HG03469 (cell line): ENCODE measurements around the gene MMP19.
"Not testable (repeated sequence)": the region's sequence is repeated elsewhere in the genome, so short reads cannot be mapped to it uniquely, and the experiment has no call there.

Source experiments
- ATAC-seq: cut with Tn5 transposase; IDR thresholded peaks from one replicate; pipeline ENCODE4 v1.9.1; 2021; ENCODE audit warnings: mild to moderate bottlenecking, moderate library complexity, moderate number of reproducible peaks; ENCODE audit not compliant: unreplicated experiment

The MMP19 gene

DNA sequence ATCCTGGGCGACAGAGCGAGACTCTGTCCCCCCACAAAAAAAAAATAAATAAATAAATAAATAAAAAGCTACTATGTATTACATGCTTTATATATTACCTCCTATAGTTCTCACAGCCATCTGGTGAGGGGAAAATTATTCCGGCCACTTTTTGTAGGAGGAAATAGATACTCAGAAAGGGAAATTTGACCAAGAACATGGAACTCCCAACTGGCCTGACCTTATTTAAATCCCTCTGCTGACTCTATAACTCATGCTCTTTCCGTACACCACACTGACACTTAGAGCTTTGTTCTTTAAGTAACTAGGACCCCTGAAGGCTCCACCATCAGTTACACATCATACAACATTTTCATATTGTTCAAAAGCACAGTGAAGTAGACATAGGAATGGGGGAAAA, 2.2 kb upstream of the MMP19 start:
- no peak for ATAC-seq

DNA sequence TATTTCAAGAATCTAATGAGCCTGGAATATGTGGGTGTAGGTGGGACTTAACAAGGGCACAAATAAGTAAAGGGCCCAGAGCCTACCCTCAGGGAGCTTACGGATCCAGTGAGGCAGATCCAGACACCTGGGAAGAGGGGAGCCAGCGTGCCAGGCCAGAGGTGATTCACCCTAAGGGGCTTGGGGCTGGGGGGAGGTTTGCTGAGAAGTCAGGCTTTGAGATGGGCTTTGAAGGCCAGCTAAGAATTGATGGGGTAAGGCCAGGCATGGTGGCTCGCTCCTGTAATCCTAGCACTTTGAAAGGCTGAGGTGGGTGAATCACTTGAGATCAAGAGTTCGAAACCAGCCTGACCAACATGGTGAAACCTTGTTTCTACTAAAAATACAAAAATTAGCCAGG, 695 bp upstream of the MMP19 start:
- no peak for ATAC-seq

DNA sequence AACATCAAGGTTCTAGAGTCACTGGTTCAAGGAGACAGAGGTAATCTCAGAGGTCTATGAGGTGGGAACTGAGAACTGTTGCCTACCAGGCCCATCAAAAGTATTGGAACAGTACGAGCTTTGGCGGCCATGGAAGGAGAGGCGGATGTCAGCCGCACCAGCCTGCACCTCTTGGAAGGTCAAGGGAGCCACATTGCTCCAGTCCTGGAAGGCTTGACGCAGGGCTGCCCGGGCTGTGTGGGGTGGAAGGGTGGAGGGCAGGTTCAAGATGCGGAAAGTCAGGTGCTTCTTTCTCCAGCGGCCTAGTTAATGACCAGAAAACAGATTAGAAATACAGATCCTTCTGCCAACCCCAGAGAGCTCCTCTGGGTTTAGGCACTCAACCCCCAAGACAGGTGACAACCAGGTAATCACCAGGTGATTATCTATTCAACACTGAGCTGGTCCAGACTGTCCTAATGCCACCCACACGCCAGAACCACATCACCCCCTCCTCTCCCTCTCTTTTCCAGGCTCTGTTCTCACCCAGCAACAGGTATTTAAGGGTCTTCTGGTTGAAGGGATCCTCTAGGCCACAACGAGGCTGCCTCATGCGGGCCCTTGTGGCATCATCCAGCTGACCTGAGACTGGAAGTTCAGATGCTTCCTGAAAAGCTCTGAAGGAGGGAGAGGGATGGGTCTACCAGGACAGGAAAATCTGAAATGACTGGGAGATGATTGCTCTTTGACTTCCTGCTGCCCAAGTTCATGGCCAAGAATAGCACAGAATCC, 2.0 kb downstream of the MMP19 start:
- no peak for ATAC-seq

DNA sequence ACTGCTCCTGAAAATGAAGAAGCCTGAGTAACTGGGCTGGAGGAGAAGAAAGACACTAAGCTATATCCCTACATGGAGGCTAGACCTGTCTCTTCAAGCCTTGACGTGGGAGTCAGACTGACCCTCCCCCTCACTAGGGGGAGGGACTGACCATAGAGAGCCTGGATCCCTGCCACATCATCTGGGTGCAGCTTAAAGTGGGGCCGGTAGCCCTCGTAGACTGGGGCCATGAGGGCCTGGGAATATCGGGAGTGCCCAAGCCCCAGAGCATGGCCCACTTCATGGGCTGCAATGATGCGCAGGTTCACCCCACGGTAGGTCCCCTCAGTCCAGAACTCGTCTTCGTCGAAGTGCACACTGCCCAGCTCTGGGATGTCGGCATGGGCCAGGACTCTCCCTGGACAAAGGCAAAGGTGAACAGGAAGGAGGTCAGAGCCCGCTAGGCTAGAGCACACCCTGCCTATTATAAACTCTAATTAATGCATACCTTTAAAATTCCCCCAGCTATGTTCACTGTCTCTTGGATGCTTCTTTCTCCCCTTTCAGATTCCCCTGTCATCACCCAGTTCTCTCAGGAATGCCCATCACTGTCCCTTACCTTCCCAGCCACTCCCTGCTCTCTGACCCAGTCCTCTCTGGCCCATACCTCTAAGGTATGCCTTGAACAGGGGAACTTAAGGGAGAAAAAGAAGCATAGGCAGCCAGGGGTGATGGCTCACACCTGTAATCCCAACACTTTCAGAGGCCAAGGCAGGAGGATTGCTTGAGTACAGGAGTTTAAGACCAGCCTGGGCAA, 3.2 kb downstream of the MMP19 start:
- no peak for ATAC-seq

DNA sequence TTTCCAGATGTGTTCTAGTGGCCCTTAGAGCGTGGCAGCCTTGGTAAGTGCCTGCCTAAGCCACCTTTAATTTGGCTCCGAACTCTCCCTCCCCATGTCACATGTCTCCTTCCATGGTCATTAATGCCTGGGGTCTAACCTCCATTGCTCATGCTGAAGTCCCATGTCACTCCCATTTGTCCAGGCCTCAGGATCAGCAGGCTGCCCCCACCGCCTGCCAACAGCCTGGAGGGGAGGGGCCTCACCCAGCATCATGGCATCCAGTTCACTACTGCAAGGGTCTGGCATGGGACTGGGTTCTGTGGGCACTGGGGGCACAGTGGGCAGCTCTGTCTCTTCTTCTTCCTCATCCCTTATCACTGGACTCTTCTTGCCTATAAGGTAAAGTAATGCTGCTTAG, 4.4 kb downstream of the MMP19 start:
- ATAC-seq, result no peak

DNA sequence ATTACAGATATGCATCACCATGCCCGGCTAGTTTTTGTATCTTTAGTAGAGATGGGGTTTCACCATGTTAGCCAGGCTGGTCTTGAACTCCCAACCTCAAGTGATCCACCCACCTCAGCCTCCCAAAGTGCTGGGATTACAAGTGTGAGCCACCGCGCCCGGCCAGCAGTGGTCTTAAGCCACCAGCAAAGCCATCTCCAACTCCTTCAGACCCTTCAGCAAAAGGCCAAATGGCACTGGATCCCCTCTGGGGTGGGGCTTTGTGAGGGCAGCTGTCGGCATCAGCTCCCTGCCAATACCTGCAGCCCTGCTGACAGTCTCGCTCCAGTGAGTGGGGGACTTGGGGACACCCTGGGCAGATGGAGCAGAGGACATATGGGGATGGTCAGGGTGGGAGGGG, 8.3 kb downstream of the MMP19 start:
- not testable (repeated sequence) for ATAC-seq

DNA sequence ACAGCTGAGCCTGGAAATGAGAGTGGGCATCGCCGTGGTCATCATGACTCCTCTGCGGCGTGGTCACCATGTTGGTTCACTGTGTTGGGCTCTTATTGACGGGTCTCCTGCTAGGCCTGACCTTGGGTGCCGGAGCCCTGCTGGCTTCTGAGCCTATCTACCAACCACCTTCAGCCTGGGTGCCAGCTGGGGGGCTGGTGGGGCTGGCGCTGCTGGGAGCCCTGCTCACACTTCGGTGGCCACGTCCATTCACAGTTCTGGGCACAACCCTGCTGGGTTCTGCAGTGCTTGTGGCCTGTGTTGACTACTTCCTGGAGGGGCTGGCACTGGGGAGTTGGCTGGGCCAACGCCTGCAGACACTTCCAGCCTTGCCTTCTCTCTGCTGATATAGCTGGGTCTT, 9.7 kb downstream of the MMP19 start:
- no peak for ATAC-seq

DNA sequence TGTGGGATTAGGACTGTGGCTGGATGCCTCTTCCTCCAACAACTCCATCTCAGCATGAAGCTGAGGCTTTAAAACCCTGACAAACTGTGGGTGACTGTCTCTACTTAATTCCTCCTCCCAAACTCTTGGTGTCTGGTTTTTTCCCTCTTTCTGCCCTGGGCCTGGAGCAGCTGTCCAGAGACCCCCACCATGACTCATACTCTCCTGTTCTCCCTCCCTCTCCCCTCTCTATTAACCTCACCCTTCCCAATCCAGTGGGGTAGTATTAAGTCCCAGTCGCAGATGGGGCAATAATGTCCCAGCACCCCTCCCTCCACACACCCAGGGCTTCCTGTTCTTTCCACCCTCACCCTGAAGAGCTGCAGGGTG, 11.3 kb downstream of the MMP19 start:
- ATAC-seq, result no peak

DNA sequence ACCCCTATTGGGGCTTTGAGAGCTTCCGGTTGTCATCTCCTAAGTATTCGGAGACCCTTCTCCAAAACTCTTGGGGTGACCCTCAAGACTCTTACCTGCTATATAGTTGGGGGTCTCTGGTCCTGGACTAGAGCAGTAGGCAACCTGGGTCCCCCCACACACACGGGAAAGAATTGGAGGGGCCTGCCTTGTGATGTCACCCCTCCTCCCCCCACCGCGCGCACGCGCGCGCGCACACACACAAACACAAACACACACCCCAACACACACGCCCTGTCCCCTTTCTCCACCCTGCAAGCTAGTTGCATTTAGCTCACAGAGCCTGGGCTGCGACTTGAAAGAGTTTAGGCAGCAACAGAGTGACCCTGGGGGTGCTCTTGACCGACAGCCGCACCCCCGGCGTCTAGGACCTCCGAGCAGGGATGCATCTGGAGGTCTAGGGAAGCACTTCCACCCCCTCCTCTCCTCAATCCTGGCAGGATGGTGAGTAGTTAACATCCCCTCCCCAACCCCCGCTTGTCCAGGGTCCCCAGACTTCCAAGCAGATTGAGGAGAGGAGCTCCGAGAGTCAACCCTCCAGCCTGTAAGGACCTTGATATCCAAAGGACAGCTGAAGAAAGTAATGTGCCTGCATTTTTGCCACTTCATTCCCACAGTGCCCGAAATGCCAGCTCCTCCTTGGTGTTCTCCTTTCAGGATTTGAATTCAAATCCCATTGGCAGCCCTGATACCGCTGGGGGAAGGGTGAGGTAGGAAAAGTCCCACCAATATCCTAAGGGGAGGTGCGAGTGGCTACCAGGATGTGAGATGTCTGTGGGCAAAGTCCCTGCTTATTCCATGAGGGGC, 11.9 kb downstream of the MMP19 start:
- no peak for ATAC-seq

DNA sequence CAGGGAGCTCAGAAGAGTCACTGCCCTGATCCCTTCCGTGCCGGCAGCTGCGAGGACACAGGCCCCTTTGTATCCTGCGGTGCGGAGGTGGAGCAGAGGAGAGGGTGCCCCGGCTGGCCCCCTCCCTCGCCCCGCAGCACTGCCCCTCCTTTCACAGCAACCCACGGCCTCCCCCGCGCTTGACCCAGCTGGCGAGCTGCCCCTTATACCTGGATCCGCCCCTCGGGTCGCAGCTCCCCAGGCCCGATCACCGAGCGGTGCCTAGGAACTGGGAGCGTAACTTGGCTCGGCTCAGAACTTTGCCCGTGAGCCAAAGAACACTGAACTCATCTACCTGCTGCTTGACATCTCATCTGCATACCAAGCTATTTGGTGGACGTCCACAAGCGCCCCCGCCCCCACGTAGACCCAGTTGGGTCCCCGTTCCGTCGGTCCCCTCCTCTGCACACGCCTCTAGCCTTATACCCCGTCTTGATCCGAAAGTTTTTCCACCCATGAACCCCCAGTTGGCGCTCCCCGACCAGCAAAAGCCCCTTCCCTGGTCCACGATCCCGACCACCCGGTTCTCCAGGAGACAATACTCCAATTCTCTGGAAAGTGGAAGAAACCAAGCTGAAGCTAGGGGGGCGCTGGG, 12.7 kb downstream of the MMP19 start:
- ATAC-seq, result peak; percentile 11

DNA sequence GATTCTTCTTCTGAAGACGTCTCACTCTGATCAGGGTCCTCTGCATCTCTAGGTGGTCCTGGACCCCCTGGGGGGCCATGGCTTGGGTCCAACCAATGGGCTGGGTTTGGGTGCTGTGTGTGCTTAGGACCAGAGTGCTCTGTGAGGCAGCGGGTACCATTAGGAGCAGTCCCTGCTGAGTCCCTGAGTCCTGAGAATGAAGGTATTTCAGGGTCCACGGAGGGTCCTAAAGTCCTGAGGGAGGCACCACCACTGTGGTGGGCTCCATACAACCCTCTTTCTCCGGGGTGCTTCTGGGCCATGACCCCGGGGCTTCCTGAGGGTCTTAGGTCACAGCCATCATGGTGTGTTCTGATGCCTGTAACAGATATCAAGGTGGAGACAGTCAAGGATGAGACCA, 14.4 kb downstream of the MMP19 start:
- ATAC-seq, result no peak

DNA sequence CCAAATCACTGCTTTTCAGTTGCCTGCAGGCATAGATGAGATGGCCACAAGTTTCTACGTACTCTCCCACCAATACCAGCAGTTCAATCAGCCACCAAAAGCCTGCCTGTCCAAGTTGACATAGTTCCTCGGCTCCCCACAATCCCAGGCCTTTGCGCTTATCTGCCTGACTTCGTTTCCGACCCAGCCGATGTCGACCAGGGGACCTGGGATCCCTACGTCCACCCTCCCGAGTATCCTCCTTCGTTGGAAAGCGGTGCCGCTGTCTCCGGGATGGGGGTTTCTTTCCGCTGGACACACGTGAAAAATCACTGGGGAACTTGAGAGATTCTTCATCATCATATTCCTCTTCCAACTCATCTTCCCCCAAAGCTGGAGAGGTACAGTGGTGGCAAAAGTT, 14.9 kb downstream of the MMP19 start:
- ATAC-seq, result no peak

DNA sequence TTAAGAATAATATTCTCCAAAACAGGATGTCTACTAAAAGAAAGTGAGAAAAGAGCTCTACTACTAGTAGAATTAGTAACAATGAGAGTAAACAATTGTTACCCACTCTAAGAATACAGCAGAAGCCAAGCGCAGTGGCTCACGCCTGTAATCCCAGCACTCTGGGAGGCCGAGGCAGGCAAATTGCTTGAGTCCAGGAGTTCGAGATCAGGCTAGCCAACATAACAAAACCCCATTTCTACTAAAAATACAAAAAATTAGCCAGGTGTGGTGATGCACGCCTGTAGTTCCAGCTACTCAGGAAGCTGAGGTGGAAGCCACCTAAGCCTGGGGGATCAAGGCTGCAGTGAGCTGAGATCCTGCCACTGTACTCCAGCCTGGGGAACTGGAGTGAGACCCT, 18.0 kb downstream of the MMP19 start:
- ATAC-seq, result no peak

DNA sequence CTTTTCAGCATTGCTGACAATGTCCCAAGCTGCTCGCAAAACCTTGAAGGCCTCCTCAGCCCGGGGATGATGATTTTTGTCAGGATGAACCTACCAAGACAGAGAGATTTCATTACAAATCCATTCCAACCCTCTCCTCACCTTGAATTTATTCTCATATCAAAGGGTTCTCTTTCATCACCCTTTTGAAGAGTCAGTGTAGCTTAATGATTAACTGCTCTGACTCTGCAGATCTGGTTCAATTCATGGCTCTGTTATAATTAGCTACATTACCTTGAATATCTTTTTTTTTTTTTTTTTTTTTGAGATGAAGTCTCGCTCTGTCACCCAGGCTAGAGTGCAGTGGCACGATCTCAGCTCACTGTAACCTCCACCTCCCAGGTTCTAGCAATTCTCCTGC, 19.3 kb downstream of the MMP19 start:
- no peak for ATAC-seq

DNA sequence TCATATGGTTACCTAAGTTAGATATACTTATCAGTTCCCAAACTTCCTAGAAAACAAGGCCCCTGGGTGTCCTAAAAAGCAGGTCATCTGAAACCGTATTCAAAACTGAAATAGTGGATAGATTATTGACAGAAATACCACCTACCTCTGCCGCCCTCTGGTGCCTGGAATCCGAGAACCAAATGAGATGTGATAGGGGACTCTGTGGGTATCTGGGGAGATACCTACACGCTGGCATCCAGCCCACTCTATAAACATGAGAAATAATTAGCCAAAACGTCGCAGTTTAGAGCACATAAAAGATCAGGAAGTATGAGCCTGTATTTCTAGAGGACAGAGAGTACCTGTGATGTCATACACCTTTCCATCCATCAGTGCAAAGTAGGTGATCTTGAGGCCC, 20.5 kb downstream of the MMP19 start:
- ATAC-seq, result no peak

DNA sequence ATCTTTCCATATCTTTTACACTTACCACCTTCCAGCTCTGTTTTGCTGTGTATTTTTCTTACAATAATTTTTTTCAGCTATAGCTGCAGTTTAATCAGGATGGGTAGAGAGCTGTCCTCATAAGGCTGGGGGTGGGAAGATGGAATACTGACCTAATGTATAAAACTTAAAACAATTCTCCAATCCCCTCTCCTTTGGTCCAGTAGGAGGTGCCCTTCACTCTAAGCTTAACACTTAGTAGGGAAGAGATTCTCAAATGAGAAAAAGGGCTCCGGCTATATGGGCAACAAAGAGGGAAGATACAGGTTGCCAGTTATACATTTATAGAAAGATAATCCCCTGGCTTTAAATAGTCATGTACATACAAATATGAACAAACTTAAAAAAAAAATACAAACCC, 22.1 kb downstream of the MMP19 start:
- ATAC-seq, result no peak

DNA sequence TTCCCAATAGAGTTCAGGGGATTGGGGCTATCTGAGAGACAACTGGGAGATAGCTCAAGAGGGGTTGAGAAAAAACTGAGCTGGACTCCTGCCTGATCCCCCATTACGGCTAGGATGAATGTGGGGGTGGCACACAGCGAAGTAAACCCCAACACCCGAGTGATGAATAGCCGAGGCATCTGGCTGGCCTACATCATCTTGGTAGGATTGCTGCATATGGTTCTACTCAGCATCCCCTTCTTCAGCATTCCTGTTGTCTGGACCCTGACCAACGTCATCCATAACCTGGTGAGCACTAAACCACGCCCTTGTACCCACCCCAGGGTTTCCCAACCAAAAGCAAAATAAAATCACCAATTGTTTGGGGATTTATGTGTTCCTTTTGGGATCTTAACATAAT, 23.9 kb downstream of the MMP19 start:
- no peak for ATAC-seq

DNA sequence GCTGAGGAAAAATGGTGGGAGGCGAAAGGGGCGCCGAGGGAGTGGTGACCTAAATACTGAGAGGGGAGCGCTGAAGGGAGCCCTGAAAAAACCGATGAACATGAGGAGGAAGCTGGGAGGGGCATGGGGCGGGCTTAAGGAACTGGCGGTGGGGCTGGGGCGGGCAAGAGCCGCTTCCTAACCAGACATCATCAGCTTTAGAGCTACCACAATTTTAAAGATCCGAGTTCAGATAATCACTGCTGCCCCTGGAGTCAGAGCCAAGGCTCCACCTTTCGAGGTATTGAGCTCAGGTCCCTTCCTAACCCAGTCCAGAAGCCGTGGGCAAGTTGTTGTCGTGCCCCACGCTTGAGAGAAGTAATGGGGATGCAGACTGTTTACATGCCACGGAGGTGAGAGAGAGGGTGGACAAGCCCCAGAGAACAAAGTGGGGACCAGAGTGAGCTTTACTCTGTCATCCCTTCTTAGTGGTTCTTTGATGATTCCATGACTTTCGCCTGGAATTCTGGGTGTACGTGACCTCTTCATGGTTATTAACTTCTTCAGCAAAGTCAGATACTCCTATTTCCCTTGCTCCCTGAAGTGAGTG, 24.5 kb downstream of the MMP19 start:
- no peak for ATAC-seq

DNA sequence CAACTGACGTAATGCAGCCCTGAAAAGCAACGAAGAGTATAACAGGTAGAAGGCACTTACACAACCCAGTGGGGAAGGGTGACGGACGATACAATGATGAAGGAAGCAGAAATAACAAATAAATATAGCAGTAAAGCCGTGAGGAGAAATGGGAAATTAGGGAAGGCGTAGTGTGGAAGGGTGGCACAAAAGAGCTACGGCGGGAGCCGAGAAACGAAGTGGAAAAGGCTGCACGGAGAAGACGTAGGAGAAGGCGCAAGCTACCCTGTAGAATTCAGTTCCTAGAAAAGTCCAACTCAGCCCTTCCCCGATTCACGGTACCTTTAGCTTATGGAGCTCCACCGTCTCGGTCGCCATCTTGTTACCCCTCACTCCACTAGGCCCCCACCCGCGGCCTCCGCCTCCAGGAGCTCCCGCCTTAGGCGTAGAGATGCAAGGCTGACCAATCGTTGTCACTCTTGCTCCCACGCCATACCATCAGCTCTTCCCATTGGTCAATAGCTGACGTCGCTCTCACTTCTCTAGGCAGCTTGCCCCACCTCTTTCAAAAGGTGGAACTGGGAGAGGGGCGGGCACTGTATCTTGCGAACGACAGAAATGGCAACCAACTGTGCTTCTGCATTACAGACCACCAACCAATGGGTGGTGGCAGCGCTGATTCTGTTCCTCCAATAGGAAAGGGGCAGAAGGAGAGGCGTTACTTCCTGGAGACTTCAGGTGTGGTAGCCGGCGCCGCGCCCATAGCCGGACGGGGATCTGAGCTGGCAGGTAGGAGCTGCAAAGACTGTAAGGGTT, 25.2 kb downstream of the MMP19 start, which contains the start of the genes ORMDL2 and SARNP:
Gene ORMDL2, plus strand, starts transcription at position 697 of the 795 bp plus-strand sequence. CDS start 959 bp downstream, outside the sequence.
Gene SARNP, minus strand, starts transcription at position 380 of the 795 bp plus-strand sequence. Its CDS starts 23 bp downstream, at position 357.
- peak; percentile 95 for ATAC-seq
